ENCODE data around the gene KCTD3.

The KCTD3 gene

DNA sequence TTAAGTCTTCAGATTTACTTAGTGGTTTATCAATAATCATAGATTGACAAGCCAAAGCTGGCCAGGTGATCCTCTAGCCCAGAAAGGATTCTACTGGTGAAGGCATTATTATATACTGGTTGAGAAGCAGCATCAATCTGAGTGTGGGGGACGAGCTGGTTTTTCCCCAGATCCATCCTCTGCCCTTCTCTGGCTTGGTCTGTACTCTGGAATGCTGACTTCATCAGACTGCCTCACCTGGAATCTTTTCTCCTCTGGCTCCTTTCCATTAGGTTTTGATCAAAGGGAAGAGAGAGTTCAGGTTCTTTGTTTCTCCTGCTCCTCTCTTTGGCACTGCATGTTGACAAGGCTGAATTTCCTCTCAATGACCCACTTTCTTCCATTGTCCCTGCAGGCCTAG is 93.9 kb downstream of the KCTD3 start:
- DNase-seq, result no peak

DNA sequence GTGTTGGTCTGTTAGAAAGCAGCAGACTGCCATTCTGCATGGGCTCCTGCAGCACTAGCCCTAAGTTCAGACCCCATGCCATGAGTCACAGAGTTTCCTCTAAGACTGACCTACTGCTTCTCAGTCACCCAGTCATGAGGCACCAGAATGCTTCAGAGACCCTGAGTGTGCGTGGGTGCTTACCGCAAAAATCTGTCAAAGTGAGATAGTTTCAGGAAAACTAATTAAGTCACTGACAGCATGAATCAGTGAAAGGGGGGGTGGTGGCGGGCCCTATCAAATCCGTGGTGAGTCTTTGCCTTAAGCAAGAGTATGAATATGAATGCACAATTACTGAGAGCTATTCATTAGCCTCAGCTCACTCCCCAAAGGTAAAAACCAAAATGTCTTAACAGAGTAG is 98.1 kb downstream of the KCTD3 start:
- no peak for DNase-seq

- DNase-seq, result no peak
Observed at GRCh38 chr1:215667761-215668160, 100.7 kb downstream of the KCTD3 start.

DNA sequence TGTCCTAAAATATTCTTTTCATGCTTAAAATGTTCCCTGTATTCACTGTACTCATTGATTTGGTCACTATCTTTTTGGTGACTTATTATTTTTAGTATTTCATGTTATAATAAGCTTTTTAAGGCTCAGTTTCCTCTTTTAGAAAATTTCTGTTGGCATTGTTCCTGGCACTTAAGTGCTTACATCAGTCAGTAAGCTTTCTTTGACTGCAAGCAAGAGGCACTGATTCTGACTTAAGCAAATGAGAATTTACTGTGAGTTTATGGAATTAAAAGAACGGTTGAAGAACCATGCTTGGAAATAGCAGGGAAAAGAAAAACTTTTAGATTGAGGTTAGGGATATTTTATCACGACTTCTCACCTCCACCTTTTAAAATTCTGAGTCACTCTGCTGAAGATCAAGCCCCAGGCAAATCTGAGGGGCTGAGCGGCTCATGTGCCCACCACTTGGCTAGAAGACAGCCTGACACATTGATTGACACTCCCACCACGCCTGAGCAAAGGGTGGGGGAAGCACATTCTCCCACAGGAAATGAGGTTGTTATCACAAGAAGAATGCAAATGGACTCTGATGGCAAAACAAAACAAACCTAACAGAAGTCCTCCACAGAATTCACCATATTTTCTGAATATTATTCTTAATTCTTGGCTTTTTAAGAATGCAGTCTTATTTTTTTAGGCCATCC is 102.8 kb downstream of the KCTD3 start:
- DNase-seq, result no peak
